GM19372 (cell line): ENCODE results near the gene ZNF524.

ENCODE experiments used
- ATAC-seq: cut with Tn5 transposase; IDR thresholded peaks from one replicate; pipeline ENCODE4 v1.9.1; 2021; ENCODE audit warnings: mild to moderate bottlenecking, low read depth, moderate library complexity; ENCODE audit not compliant: unreplicated experiment

Gene ZNF524

DNA sequence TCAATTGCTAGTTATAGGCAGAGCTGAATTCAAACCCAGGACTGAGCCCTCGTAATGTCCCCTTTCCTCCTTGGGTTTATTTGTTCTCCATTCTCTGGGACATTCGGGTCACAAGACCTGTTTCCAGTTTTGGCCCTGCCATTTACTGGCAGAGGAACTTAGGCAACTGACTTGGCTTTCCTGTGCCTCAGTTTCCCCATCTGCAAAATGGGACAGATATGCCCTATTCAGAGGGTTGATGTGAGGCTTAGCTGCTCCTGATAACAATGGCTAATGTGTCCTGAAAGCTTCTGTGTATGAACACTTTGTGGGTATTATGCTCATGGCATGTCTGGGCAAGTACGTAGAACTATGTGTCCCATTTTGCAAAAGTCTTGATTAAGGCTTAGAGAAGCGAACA lies 996 bp downstream of the ZNF524 start:
- no peak for ATAC-seq

DNA sequence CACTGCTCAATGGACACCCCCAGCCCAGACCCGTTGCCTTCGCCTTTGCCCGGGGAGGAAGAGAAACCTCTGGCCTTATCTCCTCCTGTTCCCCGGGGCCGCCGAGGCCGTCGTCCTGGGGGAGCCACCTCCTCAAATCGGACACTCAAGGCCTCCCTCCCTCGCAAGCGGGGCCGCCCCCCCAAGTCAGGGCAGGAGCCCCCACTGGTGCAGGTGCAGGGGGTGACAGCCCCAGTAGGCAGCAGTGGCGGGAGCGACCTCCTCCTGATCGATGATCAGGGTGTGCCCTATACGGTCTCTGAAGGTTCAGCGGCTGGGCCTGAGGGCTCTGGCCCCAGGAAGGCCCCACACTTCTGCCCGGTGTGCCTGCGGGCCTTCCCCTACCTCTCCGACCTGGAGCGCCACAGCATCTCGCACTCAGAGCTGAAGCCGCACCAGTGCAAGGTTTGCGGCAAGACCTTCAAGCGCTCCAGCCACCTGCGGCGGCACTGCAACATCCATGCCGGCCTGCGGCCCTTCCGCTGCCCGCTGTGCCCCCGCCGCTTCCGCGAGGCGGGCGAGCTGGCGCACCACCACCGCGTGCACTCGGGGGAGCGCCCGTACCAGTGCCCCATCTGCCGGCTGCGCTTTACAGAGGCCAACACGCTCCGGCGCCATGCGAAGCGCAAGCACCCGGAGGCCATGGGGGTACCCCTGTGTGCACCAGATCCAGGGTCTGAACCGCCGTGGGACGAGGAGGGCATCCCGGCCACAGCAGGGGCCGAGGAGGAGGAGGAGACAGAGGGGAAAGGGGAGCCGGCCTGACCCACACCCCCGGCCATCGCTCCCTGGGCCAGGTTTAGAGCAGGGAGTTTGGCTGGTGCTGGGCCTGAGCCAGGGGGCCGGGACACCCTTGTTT lies 2.3 kb downstream of the ZNF524 start:
- ATAC-seq, result no peak

DNA sequence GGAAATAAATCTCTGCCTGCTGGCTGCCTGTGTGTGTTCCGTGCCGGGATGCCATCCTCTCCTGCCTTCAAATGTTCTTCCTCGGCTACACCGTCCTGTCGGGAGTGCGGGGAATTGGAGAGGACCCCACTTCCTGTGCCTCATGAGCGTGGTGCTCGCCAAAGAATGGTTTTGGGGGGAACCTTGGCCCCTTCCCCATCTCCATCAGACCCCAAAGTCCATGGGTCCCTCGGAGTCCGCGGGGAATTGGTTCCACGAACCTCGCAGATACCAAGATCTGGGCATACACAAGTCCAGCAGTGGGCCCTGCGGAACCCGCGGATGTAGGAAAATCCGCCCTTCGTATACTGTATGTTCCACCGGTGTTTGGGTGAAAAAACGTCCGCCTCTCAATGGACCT lies 3.0 kb downstream of the ZNF524 start:
- ATAC-seq, result no peak

DNA sequence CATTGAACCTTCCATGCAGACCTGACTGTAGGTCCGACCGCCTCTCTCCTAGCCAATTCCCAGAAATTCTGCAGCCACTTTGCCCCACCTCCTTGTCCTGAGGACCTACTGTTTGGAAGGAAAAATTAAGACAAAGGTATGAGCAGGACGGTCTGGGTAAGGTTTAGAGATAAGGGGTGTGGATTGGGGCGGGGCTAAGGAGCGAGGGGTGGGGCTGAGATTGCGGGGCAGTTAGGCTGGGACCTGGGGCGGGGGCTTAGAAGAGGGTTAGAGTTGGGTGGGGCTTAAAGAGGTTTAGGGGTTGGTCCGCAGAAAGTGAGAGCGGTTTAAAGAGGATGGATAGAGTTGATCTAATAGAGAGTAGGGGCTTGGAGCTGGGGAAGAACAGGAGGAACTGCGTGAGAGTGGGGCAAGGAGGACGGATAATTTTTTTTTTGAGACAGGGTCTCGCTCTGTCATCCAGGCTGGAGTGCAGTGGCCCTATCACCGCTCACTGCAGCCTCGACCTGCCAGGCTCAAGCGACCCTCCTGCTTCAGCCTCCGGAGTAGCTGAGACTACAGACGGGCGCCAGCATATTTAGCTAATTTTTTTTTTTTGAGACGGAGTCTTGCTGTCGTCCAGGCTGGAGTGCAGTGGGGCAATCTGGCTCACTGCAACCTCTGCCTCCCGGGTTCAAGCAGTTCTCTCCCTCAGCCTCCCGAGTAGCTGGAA lies 3.6 kb downstream of the ZNF524 start:
- no peak for ATAC-seq

DNA sequence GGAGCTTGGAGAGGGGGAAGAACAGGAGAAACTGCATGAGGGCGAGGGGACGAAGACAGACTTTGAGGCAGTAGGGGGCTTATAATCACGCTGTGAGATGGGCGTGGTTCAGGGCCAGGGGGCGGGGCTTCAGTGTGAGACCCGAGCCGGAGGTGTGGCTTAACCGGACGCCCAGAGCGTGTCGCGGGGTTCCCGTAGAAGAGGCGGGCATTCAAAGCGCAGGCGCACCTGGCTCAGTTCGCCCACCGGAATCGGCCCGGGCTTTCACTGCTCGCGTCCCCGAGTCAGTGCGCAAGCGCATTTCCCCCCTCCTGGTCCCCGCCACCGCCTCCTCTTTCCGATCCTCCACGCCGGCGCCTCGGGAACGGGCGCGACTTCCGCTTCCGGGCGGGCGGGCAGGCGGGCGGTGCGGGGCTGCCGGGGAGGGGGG lies 5.1 kb downstream of the ZNF524 start:
- peak; percentile 73 for ATAC-seq

DNA sequence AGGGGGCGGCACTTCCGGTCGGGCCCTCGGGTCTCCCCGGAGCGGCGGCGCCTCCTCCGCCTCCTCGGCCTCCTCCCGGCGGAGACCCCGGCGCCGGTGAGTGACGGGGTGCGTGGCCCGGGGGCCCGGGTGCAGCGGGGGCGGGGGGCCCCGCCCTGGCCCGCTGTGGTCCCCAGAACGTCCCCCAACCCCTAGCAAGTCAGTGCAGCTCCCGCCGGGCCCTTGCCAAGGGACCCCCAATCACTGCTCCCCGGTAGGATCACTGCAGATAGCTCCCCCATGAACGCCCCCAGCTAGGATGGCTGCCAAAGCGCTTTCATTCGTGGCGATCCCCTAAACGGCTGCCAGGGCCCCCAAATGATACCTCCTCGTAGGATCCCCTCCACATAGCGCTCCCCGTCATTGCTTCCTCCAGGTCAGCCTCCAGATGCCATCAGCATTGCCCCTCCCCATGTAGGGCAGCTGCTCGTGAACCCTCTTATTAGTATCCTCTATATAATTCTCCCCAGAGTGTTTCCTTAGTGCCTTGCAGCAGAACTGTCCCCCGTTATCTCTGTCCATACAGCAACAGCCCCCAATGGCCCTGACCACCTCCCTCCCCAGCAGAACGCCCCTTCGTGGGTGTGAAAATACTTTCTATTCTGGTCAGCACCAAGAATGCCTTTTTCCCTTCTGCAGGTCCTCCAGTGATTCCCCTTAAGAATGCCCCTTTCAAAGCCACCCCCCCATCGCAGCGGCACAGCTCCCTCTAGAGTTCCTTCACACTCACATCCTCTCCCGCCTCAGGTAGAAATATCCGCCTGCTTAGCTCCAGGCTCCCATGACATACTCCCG lies 5.8 kb downstream of the ZNF524 start, which contains the start of gene ZNF865:
Gene ZNF865 (plus strand): TSS at position 11 of the 834 bp plus-strand sequence. CDS start 7,972 bp downstream, outside the sequence.
- ATAC-seq, result no peak

DNA sequence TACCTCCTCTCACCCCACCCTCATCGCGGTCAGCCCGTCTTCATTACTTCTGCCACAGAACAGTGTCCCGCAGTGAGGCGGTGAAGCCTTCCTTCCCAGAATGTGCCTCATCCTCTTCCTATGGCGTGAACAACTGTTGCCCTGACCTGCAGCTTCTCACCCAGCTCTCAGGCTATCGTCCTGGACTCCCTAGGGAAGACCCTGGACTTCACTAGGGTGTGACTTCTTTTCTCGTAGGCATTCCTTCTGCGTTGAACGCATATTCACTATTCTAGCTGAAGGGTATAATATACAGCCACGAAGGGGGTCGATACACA lies 6.3 kb downstream of the ZNF524 start:
- no peak for ATAC-seq

DNA sequence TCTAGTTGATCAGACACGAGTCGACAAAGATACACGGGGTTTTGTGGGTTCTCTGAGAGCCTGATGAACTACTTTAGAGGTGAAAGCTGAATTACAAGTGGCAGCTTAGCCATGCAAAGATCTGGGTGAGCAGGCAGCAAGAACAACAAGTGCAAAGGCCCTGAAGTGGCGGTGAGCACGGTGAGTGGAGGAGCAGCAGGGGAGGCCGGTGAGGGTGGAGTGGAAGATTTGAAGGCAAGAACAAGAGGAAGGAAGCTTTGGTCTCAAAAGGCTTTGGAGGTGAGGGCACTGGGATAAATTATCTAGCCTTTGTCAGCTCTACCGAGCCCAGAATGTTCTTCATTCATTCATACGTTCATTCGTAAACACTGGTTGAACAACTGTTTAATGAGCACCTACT lies 6.7 kb downstream of the ZNF524 start:
- no peak for ATAC-seq

DNA sequence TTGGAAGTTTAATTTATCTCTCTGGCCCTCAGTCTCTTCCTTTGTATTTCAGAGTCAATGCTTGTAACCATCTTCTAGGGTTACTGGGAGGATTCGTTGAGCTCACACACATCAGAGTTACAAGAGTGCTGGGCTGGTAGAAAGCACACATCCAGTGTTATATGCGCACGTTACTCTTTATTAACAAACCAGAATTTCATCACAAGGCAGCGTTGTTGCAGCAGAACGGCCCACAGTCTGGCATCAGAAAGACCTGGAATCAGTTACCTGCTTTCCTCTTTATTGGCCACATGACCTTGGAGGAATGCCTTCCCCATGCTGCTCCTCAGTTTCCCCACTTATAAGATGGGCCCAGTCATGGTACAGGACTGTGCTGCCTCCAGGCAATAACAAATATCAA lies 9.2 kb downstream of the ZNF524 start:
- ATAC-seq, result no peak

DNA sequence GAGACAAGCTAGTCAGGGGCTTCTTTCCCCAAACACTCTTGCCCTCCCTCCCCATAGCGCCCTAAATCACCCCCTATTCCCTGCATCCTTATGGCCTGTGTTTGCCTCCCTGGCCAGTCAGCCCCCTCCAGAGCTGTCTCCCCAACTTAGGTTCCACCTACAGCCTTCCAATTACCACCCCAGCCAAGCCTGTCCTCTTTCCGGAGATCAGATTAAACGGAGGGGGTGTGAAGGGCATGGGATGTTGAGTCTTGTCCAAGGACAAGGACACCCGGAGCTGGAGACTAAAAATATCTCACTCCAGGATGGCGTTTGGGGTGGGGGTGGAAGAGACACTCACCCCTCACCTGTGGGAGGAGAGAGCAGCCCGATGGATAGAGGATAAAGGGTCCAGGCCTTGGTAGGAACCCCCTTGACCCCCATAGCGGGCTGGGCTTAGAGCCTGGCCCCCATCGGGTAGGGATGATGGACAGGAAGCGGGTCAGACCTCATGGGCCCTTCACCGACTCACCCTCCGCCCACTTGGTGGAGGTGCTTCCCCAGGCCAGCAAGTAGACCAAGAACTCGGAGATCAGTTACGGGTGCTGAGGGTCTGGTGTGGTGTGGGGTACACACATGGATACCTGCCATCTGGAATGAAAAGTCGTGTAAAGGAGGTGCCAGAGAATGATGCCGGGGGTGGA lies 11.4 kb downstream of the ZNF524 start:
- ATAC-seq, result no peak

DNA sequence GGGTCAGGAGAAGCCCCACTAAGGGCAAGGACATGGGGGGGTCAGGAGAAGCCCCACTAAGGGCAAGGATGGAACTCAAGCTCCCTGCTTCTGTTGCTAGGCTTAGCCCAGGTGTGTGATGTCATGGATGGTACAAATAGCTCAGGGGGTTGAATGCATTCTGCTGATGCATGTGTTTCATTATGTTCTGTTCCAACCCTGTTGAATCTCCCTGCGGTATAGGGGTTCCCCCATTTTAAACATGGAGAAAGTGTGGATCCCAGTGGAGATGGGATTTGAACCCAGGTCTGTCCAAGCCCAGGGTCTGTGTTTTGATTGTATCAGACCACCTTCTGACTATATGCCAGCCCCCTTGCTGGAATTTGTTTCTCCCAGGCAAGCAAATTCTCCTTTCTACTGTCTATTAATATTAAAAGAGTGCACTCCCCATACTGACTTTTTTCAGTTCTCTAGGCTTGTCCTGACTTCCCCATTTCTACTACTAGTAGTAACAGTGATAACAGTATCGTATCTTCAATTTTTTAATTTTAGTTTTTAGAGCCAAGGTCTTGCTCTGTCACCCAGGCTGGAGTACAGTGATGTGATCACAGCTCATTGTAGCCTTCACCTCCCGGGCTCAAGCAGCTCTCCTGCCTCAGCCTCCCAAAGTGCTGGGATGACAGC lies 12.0 kb downstream of the ZNF524 start:
- ATAC-seq, result no peak

DNA sequence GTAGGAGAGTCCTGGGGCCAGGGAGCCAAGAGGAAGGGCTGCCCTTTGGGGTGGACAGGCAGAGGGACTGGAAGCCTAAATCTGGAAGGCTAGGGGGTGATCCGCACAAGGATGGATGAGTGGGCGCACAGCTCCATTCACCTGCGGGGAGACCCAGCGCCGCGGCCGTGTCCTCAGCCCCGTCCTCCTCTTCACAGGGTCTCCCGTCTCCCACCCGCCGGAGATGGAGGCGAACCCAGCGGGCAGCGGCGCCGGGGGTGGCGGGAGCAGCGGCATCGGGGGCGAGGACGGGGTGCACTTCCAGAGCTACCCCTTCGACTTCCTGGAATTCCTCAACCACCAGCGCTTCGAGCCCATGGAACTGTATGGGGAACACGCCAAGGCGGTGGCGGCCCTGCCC lies 13.3 kb downstream of the ZNF524 start:
- ATAC-seq, result no peak

DNA sequence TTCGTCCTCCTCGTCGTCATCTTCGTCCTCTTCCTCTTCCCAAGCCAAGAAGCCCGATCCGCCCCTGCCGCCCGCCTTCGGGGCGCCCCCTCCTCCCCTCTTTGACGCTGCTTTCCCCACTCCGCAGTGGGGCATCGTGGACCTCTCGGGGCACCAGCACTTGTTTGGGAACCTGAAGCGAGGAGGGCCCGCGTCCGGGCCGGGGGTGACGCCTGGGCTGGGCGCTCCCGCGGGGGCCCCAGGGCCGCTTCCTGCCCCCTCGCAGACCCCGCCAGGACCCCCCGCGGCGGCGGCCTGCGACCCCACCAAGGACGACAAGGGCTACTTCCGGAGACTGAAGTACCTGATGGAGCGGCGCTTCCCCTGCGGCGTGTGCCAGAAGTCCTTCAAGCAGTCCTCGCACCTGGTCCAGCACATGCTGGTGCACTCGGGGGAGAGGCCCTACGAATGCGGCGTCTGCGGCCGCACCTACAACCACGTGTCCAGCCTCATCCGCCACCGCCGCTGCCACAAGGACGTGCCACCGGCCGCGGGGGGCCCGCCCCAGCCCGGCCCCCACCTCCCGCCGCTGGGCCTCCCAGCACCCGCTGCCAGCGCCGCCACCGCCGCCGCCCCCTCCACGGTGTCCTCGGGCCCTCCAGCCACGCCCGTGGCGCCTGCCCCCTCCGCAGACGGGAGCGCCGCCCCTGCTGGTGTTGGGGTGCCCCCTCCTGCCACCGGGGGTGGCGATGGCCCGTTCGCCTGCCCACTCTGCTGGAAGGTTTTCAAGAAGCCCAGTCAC lies 14.0 kb downstream of the ZNF524 start:
- no peak for ATAC-seq

DNA sequence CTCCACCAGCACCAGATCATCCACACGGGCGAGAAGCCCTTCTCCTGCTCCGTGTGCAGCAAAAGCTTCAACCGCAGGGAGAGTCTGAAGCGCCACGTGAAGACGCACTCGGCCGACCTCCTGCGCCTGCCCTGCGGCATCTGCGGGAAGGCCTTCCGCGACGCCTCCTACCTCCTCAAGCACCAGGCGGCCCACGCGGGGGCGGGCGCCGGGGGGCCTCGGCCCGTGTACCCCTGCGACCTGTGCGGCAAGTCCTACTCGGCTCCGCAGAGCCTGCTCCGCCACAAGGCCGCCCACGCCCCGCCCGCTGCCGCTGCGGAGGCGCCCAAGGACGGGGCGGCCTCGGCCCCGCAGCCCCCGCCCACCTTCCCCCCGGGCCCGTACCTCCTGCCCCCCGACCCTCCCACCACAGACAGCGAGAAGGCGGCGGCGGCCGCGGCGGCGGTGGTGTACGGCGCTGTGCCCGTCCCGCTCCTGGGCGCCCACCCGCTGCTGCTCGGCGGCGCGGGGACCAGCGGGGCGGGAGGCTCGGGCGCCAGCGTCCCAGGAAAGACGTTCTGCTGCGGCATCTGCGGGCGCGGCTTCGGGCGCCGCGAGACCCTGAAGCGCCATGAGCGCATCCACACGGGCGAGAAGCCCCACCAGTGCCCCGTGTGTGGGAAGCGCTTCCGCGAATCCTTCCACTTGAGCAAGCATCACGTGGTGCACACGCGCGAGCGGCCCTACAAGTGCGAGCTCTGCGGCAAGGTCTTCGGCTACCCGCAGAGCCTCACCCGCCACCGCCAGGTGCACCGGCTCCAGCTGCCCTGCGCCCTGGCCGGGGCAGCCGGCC lies 14.8 kb downstream of the ZNF524 start:
- no peak for ATAC-seq

DNA sequence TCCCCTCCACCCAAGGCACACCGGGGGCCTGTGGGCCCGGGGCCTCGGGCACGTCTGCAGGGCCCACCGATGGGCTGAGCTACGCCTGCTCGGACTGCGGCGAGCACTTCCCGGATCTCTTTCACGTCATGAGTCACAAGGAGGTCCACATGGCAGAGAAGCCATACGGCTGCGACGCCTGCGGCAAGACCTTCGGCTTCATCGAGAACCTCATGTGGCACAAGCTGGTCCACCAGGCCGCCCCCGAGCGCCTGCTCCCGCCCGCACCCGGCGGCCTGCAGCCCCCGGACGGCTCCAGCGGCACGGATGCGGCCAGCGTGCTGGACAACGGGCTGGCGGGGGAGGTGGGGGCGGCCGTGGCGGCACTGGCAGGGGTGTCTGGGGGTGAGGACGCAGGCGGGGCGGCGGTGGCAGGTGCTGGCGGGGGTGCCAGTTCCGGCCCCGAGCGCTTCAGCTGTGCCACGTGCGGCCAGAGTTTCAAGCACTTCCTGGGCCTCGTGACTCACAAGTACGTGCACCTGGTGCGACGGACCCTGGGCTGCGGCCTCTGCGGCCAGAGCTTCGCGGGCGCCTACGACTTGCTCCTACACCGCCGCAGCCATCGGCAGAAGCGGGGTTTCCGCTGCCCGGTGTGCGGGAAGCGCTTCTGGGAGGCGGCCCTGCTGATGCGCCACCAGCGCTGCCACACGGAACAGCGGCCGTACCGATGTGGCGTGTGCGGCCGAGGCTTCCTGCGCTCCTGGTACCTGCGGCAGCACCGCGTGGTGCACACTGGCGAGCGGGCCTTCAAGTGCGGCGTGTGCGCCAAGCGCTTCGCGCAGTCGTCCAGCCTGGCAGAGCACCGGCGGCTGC lies 15.7 kb downstream of the ZNF524 start:
- ATAC-seq, result no peak

DNA sequence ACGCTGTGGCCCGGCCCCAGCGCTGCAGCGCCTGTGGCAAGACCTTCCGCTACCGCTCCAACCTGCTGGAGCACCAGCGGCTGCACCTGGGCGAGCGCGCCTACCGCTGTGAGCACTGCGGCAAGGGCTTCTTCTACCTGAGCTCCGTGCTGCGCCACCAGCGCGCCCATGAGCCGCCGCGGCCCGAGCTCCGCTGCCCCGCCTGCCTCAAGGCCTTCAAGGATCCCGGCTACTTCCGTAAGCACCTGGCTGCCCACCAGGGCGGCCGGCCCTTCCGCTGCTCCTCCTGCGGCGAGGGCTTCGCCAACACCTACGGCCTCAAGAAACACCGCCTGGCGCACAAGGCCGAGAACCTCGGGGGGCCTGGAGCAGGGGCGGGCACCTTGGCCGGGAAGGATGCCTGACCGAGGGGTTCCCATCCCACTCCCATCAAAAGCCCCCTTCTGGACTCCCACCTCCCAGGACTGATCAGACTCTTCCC lies 16.3 kb downstream of the ZNF524 start:
- no peak for ATAC-seq

DNA sequence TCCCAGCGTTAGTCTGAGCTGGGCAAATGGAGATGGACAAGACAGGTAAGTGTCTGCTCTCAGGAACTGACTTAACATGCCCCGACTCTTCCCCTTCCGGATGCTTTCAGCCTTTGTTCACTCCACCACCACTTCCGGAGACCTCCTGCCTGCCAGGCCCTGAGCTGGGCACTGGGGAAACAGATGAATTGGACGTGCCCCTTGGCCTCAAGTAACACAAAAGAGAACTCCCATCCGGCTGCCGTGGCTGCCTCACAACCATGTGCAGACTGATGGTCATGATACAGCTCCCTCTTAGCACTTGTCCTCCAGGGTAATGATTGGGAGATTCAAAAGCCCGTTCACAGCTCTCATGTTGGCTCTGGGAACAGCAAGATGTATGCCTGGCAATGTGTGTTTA lies 17.3 kb downstream of the ZNF524 start:
- ATAC-seq, result no peak
